ENCODE measurements around the gene HIBADH. TPM values are rescaled to one million over a fixed set of nuclear protein-coding genes. Genes with fewer than 3 reads are reported as not detected.

HIBADH gene
- total RNA-seq, 1 experiment from 2014 or later = 31.2 TPM

GRCh38 chr7:27590416-27590815 is 72.3 kb downstream of the HIBADH start:
- Histone ChIP-seq H3K4me1 (ENCODE audit: control insufficient read depth, insufficient read depth, low read length) (no peaks in the 10 kb centered on the region), H3K27me3 (ENCODE audit: control insufficient read depth, insufficient read depth, low read length) (no peaks in the 10 kb centered on the region), H3K9me3 (ENCODE audit: control insufficient read depth, insufficient read depth, low read depth, low read length) (no peaks in the 10 kb centered on the region), H3K27ac (ENCODE audit: low read length) (no peak overlapping the region), H3K36me3 (ENCODE audit: control insufficient read depth, insufficient read depth, low read length) (no peaks in the 10 kb centered on the region), H3K4me3 (ENCODE audit: low read depth in 2 of 2, low read length in 2 of 2) (no peak overlapping the region)
- DNase-seq (ENCODE audit: low read depth, low spot score) (no peak), ATAC-seq (no peak)
- BruUV-seq (replicated peaks) = no TSS peak
- ChIA-PET POLR2A (no interaction called here), CTCF (no interaction called here)
- in situ Hi-C loops (cut with HindIII; ENCODE audit: low pct_unique_long_range_greater_than_20kb, low sequenced_read_pairs) (no loop called here), intact Hi-C loops (cut with micrococcal nuclease; ENCODE audit: unreplicated experiment) (no loop called here)
- no peak for TF ChIP-seq TCF7L2 (IDR thresholded peaks at IDR 0.05; ENCODE audit: low read depth, low read length)
- TF ChIP-seq SIN3A (IDR thresholded peaks at IDR 0.05; ENCODE audit: borderline replicate concordance, insufficient read depth, low read depth, low read length) = no peak
- no peak for TF ChIP-seq POLR2AphosphoS5 (IDR thresholded peaks at IDR 0.05; ENCODE audit: low read depth, low read length)
- no peak for TF ChIP-seq REST (IDR thresholded peaks at IDR 0.05; ENCODE audit: insufficient read depth in 1 of 2, low read depth in 2 of 2, low read length in 1 of 2)
- TF ChIP-seq CTCF (IDR thresholded peaks at IDR 0.05) = no peak

- intact Hi-C loops (cut with micrococcal nuclease; ENCODE audit: unreplicated experiment) = no loop called here
- no TSS peak for BruUV-seq (replicated peaks)
- in situ Hi-C loops (cut with HindIII; ENCODE audit: low pct_unique_long_range_greater_than_20kb, low sequenced_read_pairs) = no loop called here
Measured at GRCh38 chr7:27587429-27587828, 75.3 kb downstream of the HIBADH start.

More at GRCh38 chr7:27587429-27587828, 75.3 kb downstream of the HIBADH start:
- Histone ChIP-seq H3K4me3 (ENCODE audit: low read depth in 2 of 2, low read length in 2 of 2) (no peak overlapping the region), H3K27me3 (ENCODE audit: control insufficient read depth, insufficient read depth, low read length) (no peaks in the 10 kb centered on the region), H3K27ac (ENCODE audit: low read length) (no peak overlapping the region), H3K36me3 (ENCODE audit: control insufficient read depth, insufficient read depth, low read length) (no peaks in the 10 kb centered on the region), H3K9me3 (ENCODE audit: control insufficient read depth, insufficient read depth, low read depth, low read length) (no peaks in the 10 kb centered on the region), H3K4me1 (ENCODE audit: control insufficient read depth, insufficient read depth, low read length) (no peaks in the 10 kb centered on the region)
- CTCF ChIA-PET = no interaction called here
- no peak for ATAC-seq
- TF ChIP-seq POLR2AphosphoS5 (IDR thresholded peaks at IDR 0.05; ENCODE audit: low read depth, low read length) = no peak
- TF ChIP-seq CTCF (IDR thresholded peaks at IDR 0.05) = no peak
- TF ChIP-seq TCF7L2 (IDR thresholded peaks at IDR 0.05; ENCODE audit: low read depth, low read length) = no peak
- TF ChIP-seq SIN3A (IDR thresholded peaks at IDR 0.05; ENCODE audit: borderline replicate concordance, insufficient read depth, low read depth, low read length) = no peak
- TF ChIP-seq REST (IDR thresholded peaks at IDR 0.05; ENCODE audit: insufficient read depth in 1 of 2, low read depth in 2 of 2, low read length in 1 of 2) = no peak
- no peak for DNase-seq (ENCODE audit: low read depth, low spot score)
- POLR2A ChIA-PET = no interaction called here

Measured in Panc1 (cell line).